ENCODE measurements around the gene FEZF1.

FEZF1 gene

DNA sequence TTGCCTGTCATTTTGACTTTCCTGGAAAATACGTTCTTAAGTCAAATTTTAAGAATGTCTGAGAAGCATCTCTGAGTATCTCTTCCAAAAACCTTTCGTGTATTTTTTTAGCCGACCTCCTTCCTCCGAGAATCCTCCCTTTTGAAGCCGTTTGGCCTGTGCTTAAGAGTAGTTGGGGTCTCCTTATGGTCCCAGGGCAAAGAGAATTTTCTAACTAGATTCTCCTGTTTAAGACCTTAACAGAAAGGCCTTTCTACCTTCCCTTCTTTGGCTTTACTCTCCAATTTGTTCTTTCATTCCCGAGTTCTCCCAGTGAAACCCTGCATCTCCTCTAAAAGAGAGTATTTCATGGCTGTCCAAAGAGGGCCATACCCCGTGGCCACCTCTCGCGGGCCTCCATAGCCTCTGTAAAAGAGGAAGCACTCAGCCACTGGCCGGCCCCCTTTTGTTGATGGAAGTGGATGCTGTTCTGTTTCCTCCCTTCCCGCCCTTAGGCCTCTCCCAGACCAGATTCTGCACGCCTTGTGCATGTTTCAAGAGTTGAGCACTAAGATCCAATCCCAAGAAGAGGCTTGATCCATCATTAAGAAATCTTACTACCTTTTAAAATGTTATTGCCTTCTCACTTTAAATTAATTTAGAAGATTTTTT lies 6.6 kb upstream of the FEZF1 start:
- no peak for TF ChIP-seq EZH2 (IDR thresholded peaks at IDR 0.05; ENCODE audit: borderline replicate concordance, low read length)
- TF ChIP-seq, protein P1, sequence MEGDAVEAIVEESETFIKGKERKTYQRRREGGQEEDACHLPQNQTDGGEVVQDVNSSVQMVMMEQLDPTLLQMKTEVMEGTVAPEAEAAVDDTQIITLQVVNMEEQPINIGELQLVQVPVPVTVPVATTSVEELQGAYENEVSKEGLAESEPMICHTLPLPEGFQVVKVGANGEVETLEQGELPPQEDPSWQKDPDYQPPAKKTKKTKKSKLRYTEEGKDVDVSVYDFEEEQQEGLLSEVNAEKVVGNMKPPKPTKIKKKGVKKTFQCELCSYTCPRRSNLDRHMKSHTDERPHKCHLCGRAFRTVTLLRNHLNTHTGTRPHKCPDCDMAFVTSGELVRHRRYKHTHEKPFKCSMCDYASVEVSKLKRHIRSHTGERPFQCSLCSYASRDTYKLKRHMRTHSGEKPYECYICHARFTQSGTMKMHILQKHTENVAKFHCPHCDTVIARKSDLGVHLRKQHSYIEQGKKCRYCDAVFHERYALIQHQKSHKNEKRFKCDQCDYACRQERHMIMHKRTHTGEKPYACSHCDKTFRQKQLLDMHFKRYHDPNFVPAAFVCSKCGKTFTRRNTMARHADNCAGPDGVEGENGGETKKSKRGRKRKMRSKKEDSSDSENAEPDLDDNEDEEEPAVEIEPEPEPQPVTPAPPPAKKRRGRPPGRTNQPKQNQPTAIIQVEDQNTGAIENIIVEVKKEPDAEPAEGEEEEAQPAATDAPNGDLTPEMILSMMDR (IDR thresholded peaks at IDR 0.05; ENCODE audit: low read length): no peak
- Histone ChIP-seq H3K27ac (ENCODE audit: low read depth, low read length, poor library complexity, severe bottlenecking) (no peak overlapping the region), H3K36me3 (ENCODE audit: insufficient read depth, low read length) (no peaks in the 10 kb centered on the region), H3K27me3 (ENCODE audit: insufficient read depth, low read length) (no peaks in the 10 kb centered on the region), H3K4me3 (ENCODE audit: low read depth, low read length, poor library complexity, severe bottlenecking) (no peak overlapping the region), H3K4me1 (ENCODE audit: insufficient read depth, low read length, severe bottlenecking) (no peaks in the 10 kb centered on the region), H3K79me2 (ENCODE audit: insufficient read depth, low read length) (no peaks in the 10 kb centered on the region), H3K9me3 (ENCODE audit: low read length) (no peaks in the 10 kb centered on the region), H2AFZ (ENCODE audit: low read length) (no peak overlapping the region), H3F3A (ENCODE audit: insufficient read depth, low read length) (no peaks in the 10 kb centered on the region), H3K9ac (ENCODE audit: low read length) (no peak overlapping the region), H3K9me2 (ENCODE audit: low read depth, low read length) (no peaks in the 10 kb centered on the region), H4K20me1 (ENCODE audit: insufficient read depth, low read length) (no peaks in the 10 kb centered on the region), H3K4me2 (ENCODE audit: low read length) (no peak overlapping the region)

DNA sequence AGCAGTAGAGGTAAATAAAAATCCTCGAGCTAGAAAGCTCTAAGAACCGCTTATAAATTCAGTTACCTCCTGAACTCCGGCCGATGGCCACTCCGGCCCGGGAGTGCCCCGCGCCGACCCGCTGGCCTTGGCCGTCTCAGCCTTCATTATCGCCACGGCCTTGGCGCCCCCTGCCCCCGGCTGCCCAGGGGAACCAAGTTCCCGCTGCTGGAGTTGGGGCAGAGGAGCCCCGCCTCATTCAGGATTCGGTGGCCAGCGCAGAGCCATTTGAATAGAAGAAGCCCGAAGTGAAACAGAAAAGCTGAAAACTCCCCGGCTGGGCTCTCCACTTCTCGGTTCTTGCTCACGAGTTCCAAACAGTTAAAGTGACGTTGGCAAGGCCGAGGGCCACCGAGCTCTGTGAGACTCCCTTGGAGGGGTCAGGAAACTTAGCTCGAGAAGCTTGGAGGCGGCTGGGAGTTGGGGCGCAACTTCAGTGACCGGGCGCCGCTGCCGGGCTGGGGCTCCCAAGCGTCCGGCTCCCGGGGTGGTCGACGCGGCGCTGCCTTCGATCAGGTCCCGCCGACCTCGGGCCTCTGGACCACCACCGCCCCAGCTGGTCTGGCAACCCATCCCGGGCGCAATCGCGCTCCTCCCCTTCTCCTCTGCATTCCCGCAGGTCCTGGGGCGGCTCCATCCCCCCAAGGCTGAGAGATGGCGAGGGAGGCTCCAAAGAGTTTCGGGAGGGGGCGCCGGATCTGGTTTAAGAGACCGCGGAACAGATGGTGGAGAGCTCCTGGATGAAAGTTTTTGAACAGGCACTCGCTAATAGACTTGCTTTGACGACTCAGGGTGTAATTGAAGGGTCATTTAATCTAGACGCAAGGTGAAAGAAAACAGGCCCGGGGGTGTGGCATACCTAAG lies 5.8 kb upstream of the FEZF1 start:
- Histone ChIP-seq H3K4me3 (ENCODE audit: low read depth, low read length, poor library complexity, severe bottlenecking) (no peak overlapping the region), H4K20me1 (ENCODE audit: insufficient read depth, low read length) (no peaks in the 10 kb centered on the region), H3K27ac (ENCODE audit: low read depth, low read length, poor library complexity, severe bottlenecking) (no peak overlapping the region)

DNA sequence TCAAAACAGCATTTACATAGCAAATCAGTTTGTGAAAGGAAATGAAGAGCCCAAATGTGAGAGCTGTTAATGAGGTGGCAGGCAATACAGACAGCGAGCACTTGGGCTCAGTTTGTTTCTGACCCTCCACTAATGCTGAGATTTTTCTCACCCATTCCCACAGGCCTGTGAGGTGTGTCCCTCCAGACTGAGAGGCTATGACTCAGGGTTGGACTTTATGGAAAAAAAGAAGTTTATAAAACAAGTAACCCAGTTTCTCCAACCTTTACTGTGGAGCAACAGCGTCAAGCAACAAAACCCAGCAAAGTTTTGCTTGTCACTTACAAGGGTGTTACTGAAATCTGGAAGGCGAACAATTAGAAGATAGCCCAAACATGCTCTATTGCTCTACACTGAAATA lies 4.9 kb upstream of the FEZF1 start:
- TF ChIP-seq, protein P1 (IDR thresholded peaks at IDR 0.05; ENCODE audit: low read length): no peak
- no peak for TF ChIP-seq EZH2 (IDR thresholded peaks at IDR 0.05; ENCODE audit: borderline replicate concordance, low read length)
- Histone ChIP-seq H3K4me3 (ENCODE audit: low read depth, low read length, poor library complexity, severe bottlenecking) (no peak overlapping the region), H3K79me2 (ENCODE audit: insufficient read depth, low read length) (no peaks in the 10 kb centered on the region), H2AFZ (ENCODE audit: low read length) (no peak overlapping the region), H3K27me3 (ENCODE audit: insufficient read depth, low read length) (no peaks in the 10 kb centered on the region), H3K4me1 (ENCODE audit: insufficient read depth, low read length, severe bottlenecking) (no peaks in the 10 kb centered on the region), H4K20me1 (ENCODE audit: insufficient read depth, low read length) (no peaks in the 10 kb centered on the region), H3K27ac (ENCODE audit: low read depth, low read length, poor library complexity, severe bottlenecking) (no peak overlapping the region), H3K9me2 (ENCODE audit: low read depth, low read length) (no peaks in the 10 kb centered on the region), H3F3A (ENCODE audit: insufficient read depth, low read length) (no peaks in the 10 kb centered on the region), H3K9me3 (ENCODE audit: low read length) (no peaks in the 10 kb centered on the region), H3K4me2 (ENCODE audit: low read length) (no peak overlapping the region), H3K36me3 (ENCODE audit: insufficient read depth, low read length) (no peaks in the 10 kb centered on the region), H3K9ac (ENCODE audit: low read length) (no peak overlapping the region)

More for the DNA sequence above, 5.8 kb upstream of the FEZF1 start:
- Histone ChIP-seq H3K4me1 (ENCODE audit: insufficient read depth, low read length, severe bottlenecking) (no peaks in the 10 kb centered on the region), H3K9me3 (ENCODE audit: low read length) (no peaks in the 10 kb centered on the region), H3K9ac (ENCODE audit: low read length) (no peak overlapping the region), H2AFZ (ENCODE audit: low read length) (no peak overlapping the region), H3F3A (ENCODE audit: insufficient read depth, low read length) (no peaks in the 10 kb centered on the region), H3K36me3 (ENCODE audit: insufficient read depth, low read length) (no peaks in the 10 kb centered on the region), H3K4me2 (ENCODE audit: low read length) (no peak overlapping the region), H3K79me2 (ENCODE audit: insufficient read depth, low read length) (no peaks in the 10 kb centered on the region), H3K9me2 (ENCODE audit: low read depth, low read length) (no peaks in the 10 kb centered on the region), H3K27me3 (ENCODE audit: insufficient read depth, low read length) (no peaks in the 10 kb centered on the region)
- TF ChIP-seq, protein P1 (IDR thresholded peaks at IDR 0.05; ENCODE audit: low read length): no peak
- TF ChIP-seq EZH2 (IDR thresholded peaks at IDR 0.05; ENCODE audit: borderline replicate concordance, low read length): no peak

Measured in OCI-LY1 (cell line).